HG02884 (cell line): Measurements from ENCODE around the gene GNA15.

ENCODE experiments used
- ATAC-seq: cut with Tn5 transposase; IDR thresholded peaks from one replicate; pipeline ENCODE4 v1.9.1; 2021; ENCODE audit warnings: mild to moderate bottlenecking, moderate library complexity; ENCODE audit not compliant: unreplicated experiment

Gene GNA15

DNA sequence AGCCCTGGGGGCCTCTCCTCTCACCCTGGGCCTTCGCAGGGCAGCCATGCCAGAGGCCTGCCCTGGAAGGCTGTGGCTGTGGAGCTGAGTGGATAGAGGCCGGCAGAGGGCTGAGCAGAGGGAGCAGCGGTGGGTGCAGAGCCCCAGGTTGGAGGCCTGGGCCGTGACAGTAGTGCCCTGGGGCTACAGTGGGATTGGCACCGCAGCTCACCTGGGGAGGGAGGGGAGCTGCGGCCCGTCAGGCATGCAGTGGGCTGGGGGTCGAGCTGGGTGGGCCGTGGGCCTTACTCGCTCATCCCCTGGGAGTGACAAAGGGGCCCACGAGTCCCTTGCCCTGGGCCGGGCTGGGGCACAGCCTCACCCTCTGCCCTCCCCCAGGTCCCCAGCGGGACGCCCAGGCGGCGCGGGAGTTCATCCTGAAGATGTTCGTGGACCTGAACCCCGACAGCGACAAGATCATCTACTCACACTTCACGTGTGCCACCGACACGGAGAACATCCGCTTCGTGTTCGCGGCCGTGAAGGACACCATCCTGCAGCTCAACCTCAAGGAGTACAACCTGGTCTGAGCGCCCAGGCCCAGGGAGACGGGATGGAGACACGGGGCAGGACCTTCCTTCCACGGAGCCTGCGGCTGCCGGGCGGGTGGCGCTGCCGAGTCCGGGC lies 15.1 kb upstream of the GNA15 start:
- no peak for ATAC-seq

DNA sequence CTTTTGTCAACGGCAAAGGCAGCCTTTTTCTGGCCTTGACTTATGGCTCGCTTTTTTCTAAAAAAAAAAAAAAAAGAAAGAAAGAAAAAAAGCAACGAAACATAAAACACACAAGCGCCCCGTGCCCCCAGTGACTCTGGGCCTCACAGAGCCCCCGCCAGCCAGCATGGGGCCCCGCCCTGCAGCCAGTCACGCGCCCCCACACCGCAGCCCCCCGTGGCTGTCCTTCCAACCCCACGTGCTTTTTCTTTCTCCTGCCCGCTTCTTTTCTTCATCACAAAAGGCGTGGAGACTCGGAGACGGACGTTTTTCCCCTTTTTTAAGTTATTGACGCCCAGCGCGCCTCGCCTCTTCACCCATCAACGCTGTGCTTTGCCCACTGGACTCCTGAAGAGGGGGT lies 14.4 kb upstream of the GNA15 start:
- no peak for ATAC-seq

GRCh38 chr19:3121821-3122511 lies 13.9 kb upstream of the GNA15 start:
- ATAC-seq, result no peak

GRCh38 chr19:3122512-3122870 lies 13.3 kb upstream of the GNA15 start:
- no peak for ATAC-seq

- ATAC-seq, result no peak
These were observed 12.6 kb upstream of the GNA15 start for GRCh38 chr19:3123088-3123721.

DNA sequence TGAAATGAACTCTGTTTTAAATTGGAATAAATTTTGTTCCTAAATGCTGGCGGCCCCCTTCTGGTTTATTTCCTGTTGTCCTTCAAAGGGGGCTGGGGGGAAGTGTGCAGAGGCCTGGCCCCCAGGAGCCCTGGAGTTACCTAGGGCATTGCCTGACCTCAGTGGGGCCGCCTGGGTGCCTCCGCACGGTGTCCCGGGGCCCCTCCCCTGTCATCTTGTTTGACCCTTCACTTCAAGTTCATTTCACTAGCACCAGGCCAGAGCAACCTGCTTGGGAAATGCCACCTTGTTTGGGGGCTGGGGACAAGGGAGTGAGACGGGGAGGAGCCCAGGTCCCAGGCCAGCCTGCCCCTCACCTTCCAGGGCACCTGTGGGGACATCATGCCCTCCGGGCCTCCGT lies 11.9 kb upstream of the GNA15 start:
- ATAC-seq, result no peak

GRCh38 chr19:3124630-3125029 lies 11.2 kb upstream of the GNA15 start:
- no peak for ATAC-seq

DNA sequence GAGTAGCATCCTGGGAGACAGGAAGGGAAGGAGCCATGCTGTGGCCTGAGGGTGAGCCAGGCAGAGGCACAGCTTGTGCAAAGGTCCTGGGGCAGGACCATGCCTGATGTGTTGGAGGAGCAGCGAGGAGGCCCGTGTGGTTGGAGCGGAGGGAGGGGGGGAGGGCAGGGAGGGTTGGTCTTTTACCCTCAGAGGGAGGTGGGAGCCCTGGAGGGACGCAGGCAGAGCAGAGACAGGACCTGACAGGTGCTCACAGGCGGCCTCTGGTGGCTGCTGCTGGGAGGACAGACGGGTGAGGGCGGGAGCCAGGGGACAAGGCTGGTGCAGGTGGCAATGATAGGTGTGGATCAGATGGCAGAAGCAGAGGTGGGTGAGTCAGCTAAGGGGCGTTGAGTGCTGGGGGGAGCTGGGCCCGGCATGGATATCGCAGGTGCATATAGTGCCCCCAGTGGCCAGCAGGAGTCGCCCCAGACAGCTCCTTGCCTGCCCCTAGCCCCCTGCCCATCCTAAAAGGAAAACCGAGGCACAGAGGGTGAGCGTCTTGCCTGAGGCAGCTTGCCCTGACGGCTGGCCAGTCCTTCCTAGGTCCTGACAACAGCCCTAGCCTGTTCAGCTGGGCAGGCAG lies 9.8 kb upstream of the GNA15 start:
- no peak for ATAC-seq

GRCh38 chr19:3129112-3129511 lies 6.7 kb upstream of the GNA15 start:
- no peak for ATAC-seq

DNA sequence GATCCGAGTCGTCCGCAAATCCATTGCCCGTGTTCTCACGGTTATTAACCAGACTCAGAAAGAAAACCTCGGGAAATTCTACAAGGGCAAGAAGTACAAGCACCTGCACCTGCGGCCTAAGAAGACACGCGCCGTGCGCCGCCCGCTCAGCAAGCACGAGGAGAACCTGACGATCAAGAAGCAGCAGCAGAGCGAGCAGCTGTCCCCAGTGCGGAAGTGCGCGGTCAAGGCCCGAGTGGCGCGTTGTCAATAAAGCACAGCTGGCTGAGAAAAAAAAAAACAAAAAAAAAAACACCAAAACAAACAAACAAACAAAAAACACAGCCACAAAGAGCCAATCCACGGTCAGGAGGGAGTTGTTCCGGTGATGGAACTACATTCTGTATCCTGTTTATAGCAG lies 4.7 kb upstream of the GNA15 start:
- ATAC-seq, result no peak

GRCh38 chr19:3132971-3133792 lies 2.7 kb upstream of the GNA15 start:
- no peak for ATAC-seq

- no peak for ATAC-seq
These were observed 2.1 kb upstream of the GNA15 start for GRCh38 chr19:3133793-3134116.

DNA sequence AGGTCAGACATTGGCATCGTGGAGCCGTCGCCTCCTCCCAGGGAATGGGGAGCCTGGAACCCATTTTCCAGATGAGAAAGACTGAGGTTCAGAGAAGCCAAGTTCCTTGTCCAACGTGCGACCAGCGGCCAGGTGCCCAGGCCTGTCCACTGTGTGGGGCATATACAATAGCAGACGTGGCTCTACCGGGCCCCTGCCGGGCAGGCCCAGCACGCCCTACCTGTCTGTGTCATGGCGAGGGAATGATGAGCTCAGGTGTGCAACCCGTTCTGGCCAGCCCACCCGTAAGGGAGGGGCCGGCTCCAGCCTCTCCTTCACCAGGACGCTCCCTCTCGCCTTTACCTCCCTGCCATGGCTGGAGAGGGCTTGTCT lies 837 bp downstream of the GNA15 start:
- ATAC-seq, result no peak

GRCh38 chr19:3137119-3137518 lies 1.3 kb downstream of the GNA15 start:
- no peak for ATAC-seq

DNA sequence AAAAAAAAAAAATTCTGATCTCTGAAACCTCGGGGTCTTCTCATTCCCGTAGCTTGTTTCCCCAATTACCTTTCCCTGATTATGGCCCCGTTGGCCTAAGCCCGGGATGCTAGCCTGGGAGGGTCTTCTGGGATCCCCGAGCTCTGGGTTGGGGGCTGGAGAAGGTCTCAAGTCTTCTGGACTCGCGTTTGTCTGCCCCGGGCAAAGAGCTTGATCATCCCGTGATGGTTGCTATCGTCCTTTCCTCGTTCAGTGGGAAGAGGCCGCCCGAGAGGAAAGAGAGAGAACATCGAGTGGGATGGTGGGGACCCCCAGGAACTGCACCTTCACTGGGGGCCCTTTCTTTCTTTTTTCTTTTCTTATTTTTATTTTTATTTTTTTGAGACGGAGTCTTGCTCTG lies 2.4 kb downstream of the GNA15 start:
- no peak for ATAC-seq

DNA sequence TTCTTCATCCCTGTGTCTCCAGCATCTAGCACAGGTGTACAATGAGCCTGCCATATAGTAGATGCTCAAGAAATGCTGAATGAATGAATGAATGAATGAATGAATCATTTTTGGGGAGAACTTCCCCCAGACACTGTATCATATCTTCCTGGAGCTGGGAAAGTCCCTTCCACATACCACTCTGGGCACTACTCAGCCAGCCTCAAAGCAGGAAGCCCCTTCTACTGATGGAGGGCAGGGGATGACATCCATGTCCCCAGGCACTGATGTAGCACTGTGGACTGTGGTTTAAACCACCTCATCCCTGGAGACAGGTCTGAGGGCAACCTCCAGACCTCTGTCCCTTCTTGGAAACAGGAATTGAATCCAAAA lies 4.8 kb downstream of the GNA15 start:
- ATAC-seq, result no peak

DNA sequence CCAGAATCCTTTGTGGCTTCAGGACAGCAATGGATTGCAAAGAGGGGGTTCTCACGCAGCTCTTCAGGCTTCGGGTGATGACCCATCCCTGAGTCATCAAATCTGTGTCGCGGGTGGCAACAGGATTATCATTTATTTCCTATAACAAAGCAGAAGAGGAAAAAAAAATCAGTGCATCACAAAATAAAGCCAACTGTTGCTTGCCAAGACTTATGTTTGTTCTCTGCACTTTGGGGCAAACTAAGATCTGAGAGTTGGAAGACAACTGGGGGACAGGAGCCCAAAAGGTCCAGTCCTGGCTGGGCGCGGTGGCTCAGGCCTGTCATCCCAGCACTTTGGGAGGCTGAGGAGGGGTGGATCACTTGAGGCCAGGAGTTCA lies 6.4 kb downstream of the GNA15 start:
- ATAC-seq, result no peak

- ATAC-seq, result no peak
These were observed 7.0 kb downstream of the GNA15 start for GRCh38 chr19:3142781-3143337.

DNA sequence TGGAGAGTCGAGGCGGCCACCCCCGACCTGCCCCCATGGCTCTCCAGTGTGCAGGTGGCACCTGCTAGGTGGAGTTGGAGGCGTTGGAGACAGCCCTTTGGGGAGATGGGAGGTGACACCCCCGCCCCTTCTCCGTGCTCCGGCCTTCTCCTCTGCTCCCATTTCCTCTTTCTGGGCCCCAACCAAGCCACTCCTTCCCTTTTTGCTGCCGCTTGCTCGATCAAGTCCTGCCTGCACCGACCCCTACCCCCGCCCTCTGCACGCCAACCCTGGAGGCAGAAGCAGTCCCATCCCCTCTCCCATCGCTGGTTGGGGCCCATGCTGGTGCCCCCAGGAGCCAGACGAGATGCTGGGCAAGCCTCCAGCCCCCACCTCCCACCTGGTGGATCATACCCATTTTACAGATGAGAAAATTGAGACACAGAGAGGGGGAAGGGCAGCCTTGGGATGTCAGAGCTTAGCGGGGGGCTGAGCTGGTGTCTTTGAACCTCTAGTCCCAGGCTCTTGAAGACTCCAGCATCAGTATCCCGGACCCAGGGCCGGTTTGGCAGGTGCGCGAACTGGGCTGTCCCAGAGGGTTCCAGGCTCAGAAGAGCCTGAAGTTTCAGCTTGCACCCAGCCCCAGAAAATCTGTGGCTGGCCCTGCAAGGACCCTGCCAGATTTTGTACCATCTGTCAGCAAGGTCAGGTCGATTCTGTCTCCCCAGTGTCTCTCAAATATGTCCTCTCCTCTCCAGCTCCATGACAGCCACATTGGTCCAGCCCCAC lies 10.3 kb downstream of the GNA15 start:
- no peak for ATAC-seq

DNA sequence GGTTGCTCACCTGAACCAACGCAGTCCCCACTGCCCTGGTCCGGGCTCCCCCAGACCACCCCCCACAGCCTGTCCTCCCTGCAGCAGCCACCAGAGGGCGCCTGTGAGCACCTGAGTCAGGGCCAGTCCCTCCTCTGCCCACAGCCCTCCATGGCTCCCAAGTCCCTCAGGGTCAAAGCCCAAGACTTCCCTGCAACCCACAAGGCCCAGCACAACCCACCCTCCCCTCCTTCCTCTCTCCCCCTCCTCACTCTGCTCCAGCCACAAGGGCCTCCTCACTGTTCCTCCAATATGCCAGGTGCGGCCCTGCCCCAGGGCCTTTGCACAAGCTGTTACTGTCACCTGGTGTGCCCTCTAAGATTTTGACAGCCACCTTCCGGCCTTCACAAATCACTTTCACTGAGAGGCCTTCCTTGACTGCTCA lies 10.9 kb downstream of the GNA15 start:
- no peak for ATAC-seq
